Measurements from ENCODE around the gene CCNH. TPM values are rescaled to one million over a fixed set of nuclear protein-coding genes. Genes with fewer than 3 reads are reported as not detected.

Gene CCNH
- total RNA-seq, 4 donors from 2014 or later, result 48.1 to 77.4 (median 57.2) TPM

GRCh38 chr5:87392801-87393200 lies 19.9 kb downstream of the CCNH start:
- Histone ChIP-seq H3K27ac (peak overlapping the region in 2 of 4 donors; percentile 3 to 43), H3K36me3 (peaks cover 5 to 98% of the 10 kb centered on the region in 2 donors), H3K4me3 (no peak overlapping the region), H3K27me3 (no peaks in the 10 kb centered on the region), H3K4me1 (peaks cover 0 to 3% of the 10 kb centered on the region in 2 donors), H3K9me3 (no peaks in the 10 kb centered on the region)
- in situ Hi-C loops (cut with MboI; ENCODE audit: low sequenced_read_pairs in 4 of 4) (no loop called here), intact Hi-C loops (cut with DNase I; ENCODE audit: low total_unique reads) (no loop called here)
- ATAC-seq (no peak), DNase-seq (no peak)
- TF ChIP-seq POLR2A (IDR thresholded peaks at IDR 0.05) (no peak), CTCF (IDR thresholded peaks at IDR 0.05 in 4 of 5, conservative IDR thresholded peaks at IDR 0.05 in 1 of 5) (no peak)

GRCh38 chr5:87392170-87392569 lies 20.6 kb downstream of the CCNH start:
- DNase-seq, result no peak
- Histone ChIP-seq H3K4me1 (peaks cover 0 to 3% of the 10 kb centered on the region in 2 donors), H3K4me3 (no peak overlapping the region), H3K9me3 (no peaks in the 10 kb centered on the region), H3K27me3 (no peaks in the 10 kb centered on the region), H3K27ac (peak overlapping the region in 1 of 4 donors; percentile 43), H3K36me3 (peaks cover 5 to 96% of the 10 kb centered on the region in 2 donors)
- no peak for TF ChIP-seq POLR2A (IDR thresholded peaks at IDR 0.05)
- TF ChIP-seq CTCF (IDR thresholded peaks at IDR 0.05 in 4 of 5, conservative IDR thresholded peaks at IDR 0.05 in 1 of 5), result no peak
- in situ Hi-C loops (cut with MboI; ENCODE audit: low sequenced_read_pairs in 4 of 4) (no loop called here), intact Hi-C loops (cut with DNase I; ENCODE audit: low total_unique reads) (no loop called here)
- ATAC-seq, result no peak

- peaks cover 5 to 93% of the 10 kb centered on the region in 2 donors for H3K36me3 ChIP-seq
- no peak overlapping the region for H3K4me3 ChIP-seq
- peaks cover 0 to 3% of the 10 kb centered on the region in 2 donors for H3K4me1 ChIP-seq
- TF ChIP-seq POLR2A (IDR thresholded peaks at IDR 0.05) (no peak), CTCF (IDR thresholded peaks at IDR 0.05 in 4 of 5, conservative IDR thresholded peaks at IDR 0.05 in 1 of 5) (no peak)
- DNase-seq (no peak), ATAC-seq (no peak)
- no peaks in the 10 kb centered on the region for H3K27me3 ChIP-seq
- H3K27ac ChIP-seq, result no peak overlapping the region
- in situ Hi-C loops (cut with MboI; ENCODE audit: low sequenced_read_pairs in 4 of 4) (no loop called here), intact Hi-C loops (cut with DNase I; ENCODE audit: low total_unique reads) (no loop called here)
- no peaks in the 10 kb centered on the region for H3K9me3 ChIP-seq
Observed at GRCh38 chr5:87390576-87391199, 22.0 kb downstream of the CCNH start.

- Histone ChIP-seq H3K27ac (no peak overlapping the region), H3K36me3 (peaks cover 5 to 90% of the 10 kb centered on the region in 2 donors), H3K4me3 (no peak overlapping the region), H3K27me3 (no peaks in the 10 kb centered on the region), H3K4me1 (peaks cover 0 to 3% of the 10 kb centered on the region in 2 donors), H3K9me3 (no peaks in the 10 kb centered on the region)
- ATAC-seq (no peak), DNase-seq (no peak)
- in situ Hi-C loops (cut with MboI; ENCODE audit: low sequenced_read_pairs in 4 of 4), result no loop called here
- TF ChIP-seq CTCF (IDR thresholded peaks at IDR 0.05 in 4 of 5, conservative IDR thresholded peaks at IDR 0.05 in 1 of 5), result no peak
- no peak for TF ChIP-seq POLR2A (IDR thresholded peaks at IDR 0.05)
- intact Hi-C loops (cut with DNase I; ENCODE audit: low total_unique reads), result no loop called here
Observed at GRCh38 chr5:87390075-87390474, 22.7 kb downstream of the CCNH start.

Measured in gastrocnemius medialis (tissue), 4 donors.